Pons (tissue), 1 donor: ENCODE data around the gene ZDHHC3.
"Not testable (repeated sequence)": the region's sequence is repeated elsewhere in the genome, so short reads cannot be mapped to it uniquely, and the experiment has no call there.

Experiments
- DNase-seq: peaks from one replicate; pipeline ENCODE4 v3.0.0-alpha.2; 2016; ENCODE audit warnings: low spot score

The ZDHHC3 gene

GRCh38 chr3:44995142-44995770 lies 19.3 kb upstream of the ZDHHC3 start:
- DNase-seq: peak; percentile 42

DNA sequence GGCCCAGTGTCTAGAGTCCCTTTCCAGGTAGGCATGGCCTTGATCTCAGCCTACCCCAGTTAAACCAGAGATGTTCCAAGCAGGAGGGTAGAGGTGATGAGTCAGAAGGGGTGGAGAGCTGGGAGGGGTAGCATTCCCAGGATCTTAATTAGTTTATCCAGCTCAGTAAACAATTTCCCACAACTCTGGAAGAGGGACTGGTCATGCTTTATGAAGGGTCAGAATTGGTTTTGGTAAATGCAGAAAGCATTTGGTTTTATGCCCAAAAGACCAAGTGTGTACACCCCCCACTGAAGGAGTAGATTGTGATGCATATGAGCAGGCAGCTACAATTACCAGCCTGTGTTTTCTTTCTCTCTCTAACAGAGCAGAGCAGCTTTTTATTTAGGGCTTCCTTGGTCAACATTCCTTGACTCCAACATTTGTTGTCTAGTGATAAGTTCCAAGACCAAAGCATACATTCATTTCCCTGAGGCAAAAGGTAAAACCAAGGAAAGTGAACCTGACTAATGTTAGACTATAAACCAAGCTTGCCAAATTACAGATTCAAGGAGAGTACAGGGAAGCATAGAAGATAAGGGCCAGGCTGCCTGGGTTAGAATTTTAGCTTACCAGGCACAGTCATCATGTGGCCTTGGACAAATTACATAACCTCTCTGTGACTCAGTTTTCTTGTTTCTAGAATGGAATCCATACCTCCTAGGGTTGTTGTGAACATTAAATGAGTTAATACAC lies 17.7 kb upstream of the ZDHHC3 start:
- DNase-seq: no peak

- no peak for DNase-seq
Measured at GRCh38 chr3:44992555-44993470, 16.8 kb upstream of the ZDHHC3 start.

DNA sequence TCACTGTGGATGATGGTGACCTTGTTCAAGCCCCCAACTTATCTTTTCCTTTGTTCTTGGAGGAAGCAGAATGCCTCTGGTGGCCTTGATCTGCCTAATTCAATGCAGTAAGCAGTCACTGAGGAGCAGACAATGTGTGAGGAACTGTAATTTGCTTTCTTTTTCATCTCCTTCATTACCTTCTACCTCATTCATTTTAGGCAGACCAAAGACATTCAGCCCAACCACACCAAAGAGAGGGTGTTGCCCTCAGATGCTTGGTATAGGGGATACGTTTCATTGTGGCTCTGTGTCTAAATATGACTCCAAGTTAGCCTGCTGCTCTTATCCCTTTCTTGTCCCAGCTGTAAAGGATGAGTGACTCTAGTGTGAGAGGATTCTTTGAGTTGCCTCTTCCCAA lies 15.4 kb upstream of the ZDHHC3 start:
- DNase-seq: no peak

DNA sequence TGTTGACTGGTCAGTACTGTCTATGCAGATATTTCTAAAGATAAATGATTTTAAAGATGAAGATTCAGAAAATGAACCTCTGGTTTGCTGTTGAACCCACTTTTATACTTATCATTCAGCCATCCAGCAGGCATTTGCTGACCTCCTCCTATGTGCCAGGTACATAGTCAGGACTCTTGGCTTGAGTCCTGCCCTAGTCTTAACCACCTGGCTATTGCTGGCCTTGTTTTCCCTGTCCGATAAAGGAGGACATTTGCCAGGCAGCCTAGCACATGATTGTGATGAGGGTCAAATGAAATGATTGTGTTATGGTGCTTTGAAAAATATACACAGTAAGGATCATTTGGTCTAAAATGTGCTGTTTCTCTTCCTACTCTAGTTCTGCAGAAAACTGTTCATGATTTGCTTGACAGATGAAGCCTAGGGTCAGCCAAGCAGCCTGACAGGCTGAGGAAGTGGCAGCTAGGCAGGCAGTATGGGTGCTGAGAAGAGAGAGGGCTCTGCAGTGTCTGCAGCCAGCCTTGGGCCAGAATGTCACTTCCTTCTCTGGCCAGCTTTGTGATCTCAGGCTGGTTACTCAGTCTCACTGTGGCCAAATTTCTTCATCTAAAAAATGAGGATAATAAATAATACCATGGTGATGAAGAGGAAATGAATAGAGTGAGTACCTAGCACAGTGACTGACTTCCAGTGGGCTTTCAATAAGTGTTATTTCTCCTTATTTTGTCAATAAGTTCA lies 13.8 kb upstream of the ZDHHC3 start:
- DNase-seq: no peak

GRCh38 chr3:44989141-44989540 lies 13.2 kb upstream of the ZDHHC3 start:
- DNase-seq: no peak

DNA sequence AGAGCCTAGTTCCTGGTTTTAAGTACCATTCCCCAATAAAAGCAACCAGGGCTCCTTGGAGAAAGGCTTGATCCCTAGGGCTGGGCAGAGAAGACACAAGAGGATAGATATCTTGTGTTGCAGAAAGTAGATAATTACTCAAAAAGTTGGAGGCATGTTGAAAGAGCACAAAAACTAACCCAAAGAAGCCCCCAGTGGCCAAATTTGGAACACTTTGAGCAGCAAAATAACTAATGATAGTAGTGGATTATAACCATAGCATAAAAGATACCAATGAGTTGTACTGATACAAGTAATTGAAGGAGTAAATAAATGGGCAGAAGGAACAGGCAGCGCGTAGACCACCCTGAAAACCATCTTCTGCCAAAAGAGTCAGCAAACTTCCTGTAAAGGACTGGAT lies 12.1 kb upstream of the ZDHHC3 start:
- DNase-seq: no peak

GRCh38 chr3:44987332-44987731 lies 11.4 kb upstream of the ZDHHC3 start:
- DNase-seq: no peak

- DNase-seq: not testable (repeated sequence)
Measured at GRCh38 chr3:44986330-44986729, 10.4 kb upstream of the ZDHHC3 start.

- DNase-seq: no peak
Measured at GRCh38 chr3:44984335-44984734, 8.4 kb upstream of the ZDHHC3 start.

DNA sequence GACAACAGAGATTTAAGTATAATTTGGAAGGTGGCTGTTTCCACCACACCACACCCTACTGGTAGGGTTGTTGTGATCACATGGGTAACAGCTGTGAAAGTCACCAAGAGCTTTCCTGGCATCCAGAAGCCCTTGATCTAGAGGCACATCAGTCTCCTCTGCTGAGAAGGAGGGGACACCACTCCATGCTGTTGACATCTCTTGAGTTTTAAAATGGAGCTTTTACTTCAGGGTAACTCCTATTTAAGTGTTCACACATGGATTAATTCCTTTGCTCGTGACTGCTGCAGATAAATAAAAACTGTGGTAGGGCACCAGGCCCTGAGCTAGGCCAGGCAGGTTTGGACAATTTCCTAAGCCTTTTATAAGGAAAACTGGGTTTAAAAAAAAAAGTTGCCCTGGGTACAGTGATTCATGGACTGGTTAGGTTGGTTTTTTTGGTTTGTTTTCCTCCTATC lies 7.5 kb upstream of the ZDHHC3 start:
- DNase-seq: no peak

DNA sequence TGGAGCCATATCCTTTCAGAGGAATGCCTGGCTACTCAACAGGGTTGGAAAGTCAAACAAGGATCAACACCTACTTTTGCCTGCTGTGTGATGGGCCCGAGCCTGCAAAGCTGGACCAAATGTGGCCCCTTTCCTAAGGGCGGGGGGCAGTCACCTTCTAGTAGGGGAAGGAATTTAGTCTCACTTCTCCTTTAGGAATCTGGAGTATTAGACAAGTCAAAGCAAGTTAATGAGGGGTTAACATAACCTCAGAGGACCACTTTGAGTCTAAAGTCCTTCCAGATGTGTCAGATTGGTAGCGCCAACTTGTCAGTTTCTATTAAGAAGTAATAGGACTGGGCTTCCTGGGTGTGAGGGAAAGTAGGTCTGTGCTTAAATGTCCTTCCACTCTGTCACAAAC lies 6.8 kb upstream of the ZDHHC3 start:
- no peak for DNase-seq

DNA sequence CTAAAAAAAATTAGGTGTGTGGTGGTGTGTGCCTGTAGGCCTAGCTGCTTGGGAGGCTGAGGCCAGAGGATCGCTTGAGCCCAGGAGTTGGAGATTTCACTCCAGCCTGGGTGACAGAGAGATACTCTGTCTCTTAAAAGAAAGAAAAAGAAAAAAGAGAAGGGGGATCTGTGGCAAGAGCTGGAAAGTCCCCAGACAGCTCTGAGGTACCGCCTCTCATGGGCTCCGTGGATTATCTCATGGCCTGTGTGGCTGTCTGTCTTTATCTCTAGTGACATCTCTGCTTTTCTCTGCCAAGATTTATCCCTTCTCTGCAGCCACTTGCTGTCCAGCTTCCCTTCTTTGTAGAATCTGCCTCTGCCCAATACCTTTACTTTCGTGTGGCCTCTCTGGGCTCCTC lies 5.8 kb upstream of the ZDHHC3 start:
- no peak for DNase-seq

DNA sequence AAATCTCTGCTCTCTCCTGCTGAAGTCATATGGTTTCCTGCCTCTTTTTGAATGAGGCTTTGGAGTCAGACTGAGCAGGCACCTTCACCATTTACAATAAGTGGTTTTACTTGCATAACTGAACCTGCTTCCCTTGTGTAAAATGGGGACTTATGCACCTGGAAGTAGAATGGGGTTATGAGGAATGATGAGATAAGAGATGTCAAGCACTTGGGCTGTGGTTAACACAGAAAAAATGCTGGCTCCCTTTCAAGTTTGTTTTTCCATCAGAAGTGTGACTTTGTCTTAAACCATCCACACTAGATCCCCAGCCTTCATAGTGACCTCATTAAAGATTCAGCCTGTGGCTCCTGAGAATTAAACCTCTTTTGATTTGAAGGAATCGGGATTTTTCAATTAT lies 5.2 kb upstream of the ZDHHC3 start:
- no peak for DNase-seq

- DNase-seq: no peak
Measured at GRCh38 chr3:44974416-44974815, 1.6 kb downstream of the ZDHHC3 start.

- DNase-seq: no peak
Measured at GRCh38 chr3:44970926-44971490, 5.0 kb downstream of the ZDHHC3 start.

DNA sequence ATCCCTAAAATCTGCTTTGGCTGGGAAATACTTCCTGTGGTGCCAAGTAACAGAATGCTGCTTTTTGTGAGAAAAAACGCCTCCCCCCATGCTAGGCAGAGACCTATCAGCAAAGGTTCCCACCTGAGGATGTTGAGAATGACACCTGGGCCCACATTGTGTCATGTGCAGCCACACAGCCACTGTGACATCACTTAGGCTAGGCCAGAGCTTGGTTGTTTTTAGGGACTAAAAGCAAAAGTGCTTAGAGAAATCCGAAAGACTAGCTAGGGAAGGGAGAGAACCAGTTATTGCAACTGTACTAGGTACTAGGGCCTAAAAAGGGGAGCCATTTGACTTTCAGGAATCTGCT lies 6.2 kb downstream of the ZDHHC3 start:
- DNase-seq: no peak

DNA sequence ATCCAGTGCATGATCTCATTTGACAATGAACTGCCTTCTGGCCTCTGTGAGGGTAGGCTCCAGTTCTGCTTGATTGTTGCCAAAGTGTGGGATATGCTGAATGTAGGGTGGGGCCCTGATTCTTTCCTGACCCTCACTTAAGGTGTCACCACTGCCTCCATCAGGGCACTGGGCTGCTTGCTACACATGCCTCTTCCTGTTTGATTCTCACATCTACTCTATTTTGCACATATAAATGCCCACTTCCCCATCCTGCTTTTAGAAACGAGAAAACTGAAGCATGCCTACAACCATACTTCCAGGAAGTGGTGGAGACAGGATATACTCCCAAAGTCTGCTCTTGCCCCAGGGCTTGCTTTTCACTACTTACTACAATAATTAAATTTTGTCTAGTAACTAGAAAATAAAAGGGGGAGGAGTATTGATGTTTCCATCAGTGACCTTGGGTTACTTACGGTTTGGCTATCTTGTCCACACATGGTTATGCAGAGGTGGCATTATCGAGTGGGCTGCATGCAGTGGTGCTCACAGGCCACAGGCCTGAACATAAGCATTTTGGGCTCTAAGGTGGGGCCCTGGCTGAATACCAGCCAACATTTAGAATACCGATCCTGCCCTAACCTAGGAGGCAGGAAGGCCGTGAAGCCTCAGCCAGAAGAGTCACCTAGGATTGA lies 6.7 kb downstream of the ZDHHC3 start:
- peak; percentile 35 for DNase-seq

DNA sequence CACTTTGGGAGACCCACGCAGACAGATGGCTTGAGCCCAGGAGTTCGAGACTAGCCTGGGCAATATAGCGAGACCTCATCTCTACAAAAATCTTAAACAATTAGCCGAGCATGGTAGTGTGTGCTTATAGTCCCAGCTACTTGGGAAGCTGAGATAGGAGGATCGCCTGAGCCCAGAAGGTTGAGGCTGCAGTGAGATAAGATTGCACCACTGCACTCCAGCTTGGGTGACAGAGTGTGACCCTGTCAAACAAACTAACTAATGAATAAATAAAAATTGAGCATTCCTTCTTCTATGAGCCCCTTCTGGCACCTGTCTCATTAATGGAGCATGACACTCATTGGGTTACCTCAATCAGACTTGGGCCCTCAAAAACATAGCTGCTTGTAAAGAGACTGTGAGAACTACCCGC lies 7.5 kb downstream of the ZDHHC3 start:
- no peak for DNase-seq

DNA sequence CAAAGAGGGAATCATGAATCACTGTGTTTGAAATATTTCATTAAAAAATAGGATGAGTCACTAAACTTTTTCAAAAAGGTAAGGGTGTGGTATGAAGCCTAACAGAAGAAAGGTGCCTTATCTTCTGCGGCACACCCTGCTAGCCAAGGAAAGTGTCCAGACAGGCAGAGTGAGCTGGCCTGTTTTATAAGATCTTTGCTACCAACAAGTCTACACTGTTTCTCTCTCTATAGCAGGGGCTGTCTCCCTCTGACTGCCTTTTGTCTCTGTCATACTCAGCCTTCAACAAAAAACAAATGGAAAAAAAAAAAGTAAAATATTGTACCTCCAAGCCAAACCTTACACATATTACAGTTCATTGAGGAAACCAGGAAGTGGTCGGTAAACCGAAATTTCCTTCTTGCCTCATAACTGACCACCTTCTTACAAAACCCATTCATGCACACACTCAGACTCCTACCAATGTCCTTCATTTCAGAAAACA lies 9.1 kb downstream of the ZDHHC3 start:
- DNase-seq: no peak

GRCh38 chr3:44965165-44965564 lies 10.8 kb downstream of the ZDHHC3 start:
- DNase-seq: no peak
